Fibroblast of upper back skin (primary cell): ENCODE measurements around the gene ILDR1.
"Not testable (repeated sequence)": the region's sequence is repeated elsewhere in the genome, so short reads cannot be mapped to it uniquely, and the experiment has no call there.

Experiments used
- DNase-seq: peaks from one replicate; pipeline ENCODE4 v3.0.0-alpha.2; 2013

ILDR1 gene

GRCh38 chr3:122021811-122022401 lies at the start of gene ILDR1:
TSS of gene ILDR1 (minus strand) at chr3:122022247. CDS start at chr3:122022077, 170 bp downstream.
- DNase-seq: no peak

GRCh38 chr3:122067588-122068240 lies 45.7 kb upstream of the ILDR1 start:
- no peak for DNase-seq

- no peak for DNase-seq
Observed at GRCh38 chr3:122067214-122067550, 45.1 kb upstream of the ILDR1 start.

- DNase-seq: no peak
Observed at GRCh38 chr3:122066331-122067213, 44.5 kb upstream of the ILDR1 start.

- no peak for DNase-seq
Observed at GRCh38 chr3:122064326-122064725, 42.3 kb upstream of the ILDR1 start.

GRCh38 chr3:122063908-122064307 lies 41.9 kb upstream of the ILDR1 start:
- DNase-seq: no peak

- no peak for DNase-seq
Observed at GRCh38 chr3:122060040-122060698, 38.1 kb upstream of the ILDR1 start.

- DNase-seq: no peak
Observed at GRCh38 chr3:122058294-122058693, 36.2 kb upstream of the ILDR1 start.

GRCh38 chr3:122057671-122058070 lies 35.6 kb upstream of the ILDR1 start:
- DNase-seq: no peak

- DNase-seq: no peak
Observed at GRCh38 chr3:122055215-122055614, 33.2 kb upstream of the ILDR1 start, which contains the start of gene CD86. TSS of gene CD86 (plus strand) at chr3:122055362. CDS start at chr3:122055490, 128 bp downstream.

- DNase-seq: no peak
Observed at GRCh38 chr3:122052968-122053367, 30.9 kb upstream of the ILDR1 start.

GRCh38 chr3:122047773-122048172 lies 25.7 kb upstream of the ILDR1 start:
- DNase-seq: not testable (repeated sequence)

- not testable (repeated sequence) for DNase-seq
Observed at GRCh38 chr3:122047296-122047695, 25.2 kb upstream of the ILDR1 start.

GRCh38 chr3:122033023-122033422 lies 11.0 kb upstream of the ILDR1 start:
- no peak for DNase-seq

- DNase-seq: no peak
Observed at GRCh38 chr3:122032531-122032930, 10.5 kb upstream of the ILDR1 start.

GRCh38 chr3:122031123-122031468 lies 9.0 kb upstream of the ILDR1 start:
- no peak for DNase-seq

- no peak for DNase-seq
Observed at GRCh38 chr3:122030381-122031122, 8.5 kb upstream of the ILDR1 start.

GRCh38 chr3:122025296-122025695 lies 3.2 kb upstream of the ILDR1 start:
- DNase-seq: no peak

GRCh38 chr3:122024800-122025199 lies 2.8 kb upstream of the ILDR1 start:
- DNase-seq: no peak

- no peak for DNase-seq
Observed at GRCh38 chr3:122023335-122023910, 1.4 kb upstream of the ILDR1 start.

- DNase-seq: no peak
Observed at GRCh38 chr3:122021037-122021436, 1.0 kb downstream of the ILDR1 start.

- DNase-seq: no peak
Observed at GRCh38 chr3:122019493-122019892, 2.6 kb downstream of the ILDR1 start.
